Activated naive CD4-positive, alpha-beta T cell treated with anti-CD3 and anti-CD28 coated beads, Interleukin-2, amount 10 ng/mL, durations not matched to agents 7 days and 5 days (primary cell): ENCODE data around the gene MDFI.

Experiments
- CTCF ChIA-PET: fragments of 350-600 bp; sonication (Branson Sonifier 250); formaldehyde crosslinking; loops from one replicate; lab custom pipeline; 2021; ENCODE audit warnings: antibody characterized with exemption; lab: Charles Lee
- DNase-seq: peaks from one replicate; pipeline ENCODE4 v3.0.0-alpha.2; 2020
- H3K27ac Mint-ChIP-seq: one replicate; pipeline ENCODE4 v1.8.0; 2021; ENCODE audit warnings: mild to moderate bottlenecking, moderate library complexity, mixed read lengths
- H3K27me3 Mint-ChIP-seq: one replicate; pipeline ENCODE4 v1.8.0; 2021; ENCODE audit warnings: mild to moderate bottlenecking, mixed read lengths
- H3K36me3 Mint-ChIP-seq: one replicate; pipeline ENCODE4 v1.8.0; 2021; ENCODE audit warnings: mixed read lengths
- H3K4me1 Mint-ChIP-seq: one replicate; pipeline ENCODE4 v1.8.0; 2021; ENCODE audit warnings: mixed read lengths
- H3K4me3 Mint-ChIP-seq: one replicate; pipeline ENCODE4 v1.8.0; 2021; ENCODE audit warnings: mild to moderate bottlenecking, moderate library complexity, mixed read lengths
- H3K9me3 Mint-ChIP-seq: one replicate; pipeline ENCODE4 v1.8.0; 2021; ENCODE audit warnings: mixed read lengths

Gene MDFI

DNA sequence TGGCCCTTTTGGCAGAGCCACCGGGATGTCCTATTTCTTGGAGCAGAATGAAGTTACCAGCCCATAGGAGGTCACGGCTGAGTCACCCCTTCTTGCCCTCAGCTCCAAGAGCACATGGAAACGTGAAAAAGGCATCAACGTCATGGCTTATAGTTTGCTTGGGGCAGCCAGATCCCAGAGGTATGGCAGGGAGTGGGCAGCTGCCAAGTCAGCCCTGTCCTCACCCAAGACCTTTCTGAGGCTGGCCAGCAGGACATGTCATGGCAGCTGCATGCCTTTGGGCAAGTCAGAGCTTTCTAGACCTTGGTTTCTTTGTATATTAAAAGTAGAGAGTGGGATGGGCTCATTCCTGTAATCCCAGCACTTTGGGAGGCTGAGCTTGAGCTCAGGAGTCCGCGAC lies 8.2 kb upstream of the MDFI start:
- no peak overlapping the region for H3K27ac Mint-ChIP-seq
- CTCF ChIA-PET, result no interaction called here
- H3K4me3 Mint-ChIP-seq, result no peak overlapping the region
- no peak for DNase-seq
- peaks cover 9% of the 10 kb centered on the region for H3K4me1 Mint-ChIP-seq
- H3K9me3 Mint-ChIP-seq, result peaks cover 1% of the 10 kb centered on the region
- H3K36me3 Mint-ChIP-seq, result no peaks in the 10 kb centered on the region
- peaks cover 34% of the 10 kb centered on the region for H3K27me3 Mint-ChIP-seq

DNA sequence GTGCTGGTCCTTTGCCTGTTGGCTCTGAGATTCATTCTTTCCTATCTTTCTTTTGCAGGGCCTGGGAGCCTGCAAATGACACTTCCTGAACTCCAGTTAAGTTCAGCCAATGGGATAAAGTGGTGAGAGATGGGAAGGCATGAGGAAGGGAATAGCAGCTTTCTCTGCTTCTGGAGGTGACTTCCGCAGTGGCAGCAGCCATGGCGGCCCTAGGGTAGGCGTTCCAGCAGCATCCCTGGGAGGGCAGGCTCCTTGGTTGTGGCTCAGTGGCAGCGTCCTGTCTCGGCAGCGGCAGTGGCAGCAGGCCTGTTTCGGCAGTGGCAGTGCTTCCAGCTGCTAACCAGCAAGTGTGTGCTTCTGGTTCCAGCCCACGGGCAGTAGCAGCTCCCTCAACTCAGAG lies 7.3 kb upstream of the MDFI start:
- no peak overlapping the region for H3K4me3 Mint-ChIP-seq
- H3K27ac Mint-ChIP-seq, result no peak overlapping the region
- peaks cover 39% of the 10 kb centered on the region for H3K27me3 Mint-ChIP-seq
- CTCF ChIA-PET, result no interaction called here
- H3K36me3 Mint-ChIP-seq, result no peaks in the 10 kb centered on the region
- no peaks in the 10 kb centered on the region for H3K9me3 Mint-ChIP-seq
- peaks cover under 1% of the 10 kb centered on the region for H3K4me1 Mint-ChIP-seq
- DNase-seq, result no peak

DNA sequence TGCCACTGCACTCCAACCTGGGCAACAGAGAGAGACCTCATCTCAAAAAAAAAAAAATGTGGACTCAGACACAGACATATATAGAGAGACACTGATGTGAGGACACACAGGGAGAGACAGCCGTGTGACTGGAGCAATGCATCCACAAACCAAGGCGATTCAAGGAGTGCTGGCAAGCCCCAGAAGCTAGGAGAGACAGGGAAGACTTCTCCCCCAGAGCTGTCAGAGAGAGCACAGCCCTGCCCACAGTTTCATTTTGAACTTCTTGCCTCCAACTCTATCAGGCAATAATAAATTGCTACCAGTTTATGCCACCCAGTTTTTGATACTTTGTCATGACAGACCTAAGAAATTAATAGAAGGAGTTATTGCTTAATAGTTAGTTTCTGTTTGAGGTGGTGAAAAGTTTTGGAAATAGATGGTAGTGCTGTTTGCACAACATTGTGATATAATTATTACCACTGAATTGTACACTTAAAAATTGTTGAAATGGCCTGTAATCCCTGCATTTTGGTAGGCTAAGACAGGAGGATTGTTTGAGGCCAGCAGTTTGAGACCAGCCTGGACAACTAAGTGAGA lies 5.1 kb upstream of the MDFI start:
- Mint-ChIP-seq H3K27ac (no peak overlapping the region), H3K4me3 (no peak overlapping the region), H3K9me3 (no peaks in the 10 kb centered on the region), H3K4me1 (peaks cover 6% of the 10 kb centered on the region), H3K27me3 (peaks cover 56% of the 10 kb centered on the region), H3K36me3 (no peaks in the 10 kb centered on the region)
- DNase-seq, result no peak
- CTCF ChIA-PET, result interaction anchor here (1.7 kb wide), 1 partner anchor 31 kb away, joined by 5 read pairs; no protein-coding TSS in a partner anchor

DNA sequence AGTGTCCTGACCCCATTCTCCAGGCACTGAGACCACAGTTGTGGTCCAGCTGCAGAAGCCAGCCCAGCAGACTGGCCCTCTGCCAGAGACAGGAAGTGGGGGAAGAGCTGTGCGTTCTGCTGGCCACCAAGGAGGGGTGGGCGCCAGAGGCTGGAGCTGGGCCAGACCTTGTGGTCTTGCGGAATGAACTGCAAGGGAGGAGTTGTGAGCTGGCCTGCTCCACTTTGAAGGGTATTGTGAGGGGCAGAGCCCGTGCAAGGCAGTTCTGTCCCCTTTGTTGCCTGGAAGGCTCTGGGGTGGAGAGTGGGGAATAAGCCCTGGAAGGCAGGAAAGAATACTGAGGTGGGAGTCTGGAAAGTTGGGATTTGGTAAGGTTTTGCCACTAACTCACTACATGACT lies 3.6 kb upstream of the MDFI start:
- peaks cover 6% of the 10 kb centered on the region for H3K4me1 Mint-ChIP-seq
- DNase-seq, result no peak
- CTCF ChIA-PET, result no interaction called here
- H3K27me3 Mint-ChIP-seq, result peaks cover 67% of the 10 kb centered on the region
- no peak overlapping the region for H3K4me3 Mint-ChIP-seq
- H3K9me3 Mint-ChIP-seq, result no peaks in the 10 kb centered on the region
- no peak overlapping the region for H3K27ac Mint-ChIP-seq
- no peaks in the 10 kb centered on the region for H3K36me3 Mint-ChIP-seq

DNA sequence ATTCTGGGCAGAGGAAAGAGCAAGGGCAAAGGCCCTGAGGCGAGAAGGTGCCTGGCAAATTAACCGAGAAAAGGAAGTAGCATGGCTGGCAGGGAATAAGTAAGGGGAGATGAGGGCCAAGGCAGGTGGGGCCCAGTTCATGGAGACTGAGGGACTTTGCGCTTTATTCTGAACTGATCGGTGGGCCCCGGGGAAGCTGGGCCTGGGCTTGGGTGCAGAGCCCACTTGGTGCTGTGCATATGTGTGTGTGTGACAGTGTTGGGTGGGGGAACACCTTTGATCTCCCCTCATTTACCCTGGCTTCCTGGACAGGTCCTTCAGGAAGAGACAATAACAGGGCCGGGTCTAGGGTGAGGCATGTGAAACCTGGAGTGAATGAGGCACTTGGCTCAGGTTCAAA lies 2.9 kb upstream of the MDFI start:
- Mint-ChIP-seq H3K36me3 (no peaks in the 10 kb centered on the region), H3K4me1 (peaks cover 6% of the 10 kb centered on the region), H3K9me3 (no peaks in the 10 kb centered on the region), H3K4me3 (no peak overlapping the region), H3K27ac (no peak overlapping the region), H3K27me3 (peaks cover 74% of the 10 kb centered on the region)
- CTCF ChIA-PET, result no interaction called here
- DNase-seq, result no peak

DNA sequence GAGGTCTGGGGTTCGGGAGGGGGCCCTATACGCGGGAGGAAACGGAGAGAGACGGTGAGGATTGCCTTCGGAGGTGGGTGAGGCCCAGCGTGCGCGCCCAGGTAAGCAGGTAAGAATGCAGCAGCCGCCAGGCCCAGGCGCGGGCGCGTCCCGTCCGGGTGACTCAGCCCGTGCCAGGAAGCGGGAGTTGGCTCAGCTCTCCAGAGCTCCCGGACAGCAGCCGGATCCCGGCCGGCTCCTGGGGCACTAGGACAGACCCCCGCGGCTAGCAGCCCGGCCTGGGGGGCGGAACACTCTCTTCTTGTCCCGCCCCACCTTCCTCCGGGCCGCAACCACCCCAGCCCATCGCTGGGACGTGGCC lies 1.5 kb upstream of the MDFI start:
- CTCF ChIA-PET, result no interaction called here

DNA sequence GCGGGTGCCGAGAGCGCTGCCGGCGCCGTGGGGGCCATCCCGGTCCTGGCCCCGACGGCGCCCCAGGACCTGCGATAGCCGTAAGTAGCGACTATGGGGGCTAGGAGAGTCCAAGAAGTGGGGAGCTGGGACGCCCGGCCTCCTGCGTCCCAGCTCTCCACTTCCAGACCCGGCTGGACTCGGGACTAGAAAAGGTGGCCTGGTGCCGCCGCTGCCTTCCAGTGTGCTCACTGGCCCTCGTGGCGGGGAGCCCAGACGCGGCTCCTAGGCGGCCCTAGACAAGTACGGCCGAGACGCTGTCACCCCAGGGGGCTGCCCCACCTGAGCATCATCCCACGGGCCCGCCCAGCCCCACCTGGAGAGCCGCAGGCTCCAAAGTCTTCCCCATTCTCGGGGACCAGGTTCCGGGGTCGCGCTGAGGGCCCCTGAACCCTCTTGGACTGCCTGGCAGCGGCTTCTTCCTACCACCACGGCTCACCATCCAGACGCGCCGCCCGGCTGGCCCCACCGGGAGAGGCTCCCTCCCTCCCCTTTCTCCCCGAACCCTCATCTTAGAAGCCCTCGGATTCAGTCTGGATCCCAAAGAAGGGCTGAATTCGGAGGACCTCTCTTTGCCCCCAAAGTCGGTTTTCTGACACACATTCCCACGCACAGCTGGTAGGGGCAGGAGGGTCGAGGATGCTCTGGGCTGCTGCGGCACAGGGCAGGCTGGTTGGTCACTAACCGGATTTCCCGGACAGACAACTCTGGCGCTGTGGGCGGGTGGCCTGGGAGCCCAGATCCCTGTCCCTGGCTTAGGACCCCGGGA lies 870 bp upstream of the MDFI start:
- Mint-ChIP-seq H3K36me3 (no peaks in the 10 kb centered on the region), H3K27ac (no peak overlapping the region), H3K4me3 (no peak overlapping the region), H3K4me1 (peaks cover 6% of the 10 kb centered on the region), H3K9me3 (no peaks in the 10 kb centered on the region), H3K27me3 (peaks cover 94% of the 10 kb centered on the region)
- no peak for DNase-seq
- CTCF ChIA-PET, result no interaction called here

More for the DNA sequence above, 1.5 kb upstream of the MDFI start:
- Mint-ChIP-seq H3K4me1 (peaks cover 6% of the 10 kb centered on the region), H3K36me3 (no peaks in the 10 kb centered on the region), H3K27me3 (peaks cover 88% of the 10 kb centered on the region), H3K4me3 (no peak overlapping the region), H3K9me3 (no peaks in the 10 kb centered on the region), H3K27ac (no peak overlapping the region)
- no peak for DNase-seq

DNA sequence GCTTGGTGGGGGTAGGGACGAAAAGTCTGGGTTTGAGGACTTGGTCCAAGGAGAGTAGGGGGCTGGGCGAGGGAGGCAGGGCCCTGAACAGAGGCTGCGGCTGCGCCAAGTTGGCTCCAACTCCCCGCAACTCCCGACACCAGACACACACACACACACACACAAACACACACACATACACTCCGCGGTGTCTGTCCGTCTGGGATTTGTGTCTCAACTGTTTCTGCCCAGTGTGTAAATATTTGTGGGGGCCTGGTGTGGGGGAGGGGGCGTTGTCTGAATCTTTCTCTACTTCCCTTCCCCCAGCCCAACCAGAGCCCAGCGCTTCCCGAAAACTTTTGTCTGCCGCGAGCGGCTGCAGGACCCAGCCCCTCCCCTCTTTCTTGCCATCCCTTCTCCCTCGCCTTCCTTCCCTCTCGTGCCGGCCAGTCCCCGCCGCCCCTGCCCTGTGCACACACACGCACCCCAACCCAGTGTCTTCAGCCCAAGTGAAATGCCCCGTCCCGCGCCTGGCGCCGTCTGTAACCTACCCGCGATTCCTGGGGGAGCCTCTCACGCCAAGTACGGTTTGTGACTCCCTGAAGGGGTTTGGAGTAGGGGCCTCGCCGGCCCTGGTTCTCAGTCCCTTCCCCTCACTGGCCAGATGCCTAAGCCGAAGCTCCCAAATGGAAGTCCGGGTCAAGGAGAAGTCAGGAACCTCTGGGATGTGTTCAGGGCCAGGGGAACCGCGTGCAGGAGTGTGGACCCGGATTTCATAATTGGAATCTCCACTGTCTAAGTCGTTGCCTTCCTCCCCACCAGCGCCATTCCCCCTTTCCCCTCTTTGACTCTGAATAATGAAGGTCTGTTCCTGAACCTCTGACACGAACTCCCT lies 904 bp downstream of the MDFI start:
- H3K9me3 Mint-ChIP-seq, result no peaks in the 10 kb centered on the region
- H3K4me3 Mint-ChIP-seq, result no peak overlapping the region
- H3K4me1 Mint-ChIP-seq, result peaks cover 6% of the 10 kb centered on the region
- CTCF ChIA-PET, result interaction anchor here (1.0 kb wide), 1 partner anchor 36 kb away, joined by 4 read pairs; no protein-coding TSS in a partner anchor
- H3K36me3 Mint-ChIP-seq, result no peaks in the 10 kb centered on the region
- DNase-seq, result no peak
- no peak overlapping the region for H3K27ac Mint-ChIP-seq
- H3K27me3 Mint-ChIP-seq, result peaks cover 100% of the 10 kb centered on the region

DNA sequence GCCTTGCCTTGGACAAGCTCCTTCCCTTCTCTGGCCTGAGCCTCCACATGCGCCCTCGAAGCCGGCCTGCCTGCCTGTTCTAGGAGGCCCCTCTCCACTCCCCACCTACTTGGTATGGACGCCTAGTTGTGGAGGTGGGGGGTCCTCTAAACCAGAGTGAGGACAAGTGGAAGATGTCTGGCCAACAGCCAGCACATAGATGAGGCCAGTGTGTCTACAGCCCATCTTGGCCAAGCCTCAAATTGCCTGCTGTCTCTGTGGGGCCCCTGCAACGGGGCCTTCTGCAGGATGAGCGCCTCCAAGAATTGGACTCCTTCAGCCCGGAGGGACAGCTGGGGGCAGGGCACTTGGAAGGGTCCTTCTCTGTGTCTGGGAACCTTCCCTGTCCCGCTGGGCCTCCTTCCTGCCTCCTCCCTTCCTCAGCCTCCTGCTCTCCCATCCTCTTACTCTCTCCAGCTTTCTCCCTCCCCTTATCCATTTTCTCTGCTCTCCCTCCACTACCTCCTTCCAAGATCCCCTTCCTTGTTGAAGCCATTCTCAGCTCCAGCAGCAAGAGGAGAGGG lies 1.6 kb downstream of the MDFI start:
- Mint-ChIP-seq H3K4me3 (no peak overlapping the region), H3K36me3 (no peaks in the 10 kb centered on the region), H3K9me3 (no peaks in the 10 kb centered on the region), H3K27ac (no peak overlapping the region), H3K4me1 (peaks cover 6% of the 10 kb centered on the region), H3K27me3 (peaks cover 100% of the 10 kb centered on the region)
- CTCF ChIA-PET, result interaction anchor here (1.0 kb wide), 1 partner anchor 37 kb away, joined by 4 read pairs; no protein-coding TSS in a partner anchor
- DNase-seq, result no peak

DNA sequence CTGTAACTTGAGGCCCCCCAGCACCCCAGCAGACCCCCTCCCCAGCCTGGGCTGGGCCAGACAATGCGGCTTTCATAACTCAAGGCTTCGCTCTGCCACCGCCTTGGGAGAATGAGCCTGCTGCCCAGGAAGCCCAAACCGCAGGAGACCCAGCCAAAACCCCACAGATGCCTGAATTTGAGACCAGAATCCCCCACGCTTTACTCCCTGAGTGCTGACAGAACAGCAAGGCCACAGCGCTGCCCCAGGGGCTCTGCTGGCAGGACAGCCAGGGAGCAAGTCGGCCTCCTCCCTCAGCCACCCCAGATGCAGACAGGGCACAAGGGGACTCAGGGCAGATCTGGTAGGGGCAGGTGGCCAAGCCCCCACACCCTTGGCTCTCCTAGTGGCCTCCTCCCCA lies 2.2 kb downstream of the MDFI start:
- no peak overlapping the region for H3K4me3 Mint-ChIP-seq
- peaks cover 97% of the 10 kb centered on the region for H3K27me3 Mint-ChIP-seq
- CTCF ChIA-PET, result interaction anchor here (1.0 kb wide), 1 partner anchor 38 kb away, joined by 4 read pairs; no protein-coding TSS in a partner anchor
- H3K27ac Mint-ChIP-seq, result no peak overlapping the region
- H3K4me1 Mint-ChIP-seq, result peaks cover 6% of the 10 kb centered on the region
- H3K9me3 Mint-ChIP-seq, result no peaks in the 10 kb centered on the region
- H3K36me3 Mint-ChIP-seq, result no peaks in the 10 kb centered on the region
- DNase-seq, result no peak

DNA sequence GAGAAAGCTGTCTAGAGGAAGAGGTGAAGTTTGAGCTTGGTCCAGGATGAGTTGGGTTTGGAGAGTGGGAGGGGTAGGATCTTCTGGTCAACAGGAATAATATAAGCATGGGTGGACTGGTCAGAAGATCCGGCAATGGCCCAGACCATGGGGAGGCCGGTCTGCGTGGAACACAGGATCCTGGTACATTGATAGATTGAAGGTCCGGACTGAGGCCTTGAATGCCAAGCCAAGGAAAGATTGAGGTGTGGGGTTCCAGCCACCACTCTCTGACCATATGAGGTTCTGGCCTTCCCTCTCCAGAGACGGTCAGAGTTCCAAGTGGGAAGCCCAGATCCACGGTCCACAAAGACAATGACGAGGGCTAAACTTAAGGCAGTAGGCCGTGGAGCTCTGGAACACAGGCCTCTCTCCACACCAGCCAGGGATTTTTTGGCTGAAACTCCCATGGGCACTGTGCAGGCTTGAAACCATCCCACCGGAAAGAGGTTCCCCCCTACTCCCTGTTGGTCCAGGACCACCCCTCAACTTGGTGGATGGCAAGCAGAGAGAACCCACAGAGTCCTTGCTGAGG lies 3.2 kb downstream of the MDFI start:
- DNase-seq, result no peak
- Mint-ChIP-seq H3K36me3 (no peaks in the 10 kb centered on the region), H3K9me3 (no peaks in the 10 kb centered on the region), H3K4me1 (peaks cover 6% of the 10 kb centered on the region), H3K4me3 (no peak overlapping the region), H3K27ac (no peak overlapping the region), H3K27me3 (peaks cover 95% of the 10 kb centered on the region)
- CTCF ChIA-PET, result no interaction called here

DNA sequence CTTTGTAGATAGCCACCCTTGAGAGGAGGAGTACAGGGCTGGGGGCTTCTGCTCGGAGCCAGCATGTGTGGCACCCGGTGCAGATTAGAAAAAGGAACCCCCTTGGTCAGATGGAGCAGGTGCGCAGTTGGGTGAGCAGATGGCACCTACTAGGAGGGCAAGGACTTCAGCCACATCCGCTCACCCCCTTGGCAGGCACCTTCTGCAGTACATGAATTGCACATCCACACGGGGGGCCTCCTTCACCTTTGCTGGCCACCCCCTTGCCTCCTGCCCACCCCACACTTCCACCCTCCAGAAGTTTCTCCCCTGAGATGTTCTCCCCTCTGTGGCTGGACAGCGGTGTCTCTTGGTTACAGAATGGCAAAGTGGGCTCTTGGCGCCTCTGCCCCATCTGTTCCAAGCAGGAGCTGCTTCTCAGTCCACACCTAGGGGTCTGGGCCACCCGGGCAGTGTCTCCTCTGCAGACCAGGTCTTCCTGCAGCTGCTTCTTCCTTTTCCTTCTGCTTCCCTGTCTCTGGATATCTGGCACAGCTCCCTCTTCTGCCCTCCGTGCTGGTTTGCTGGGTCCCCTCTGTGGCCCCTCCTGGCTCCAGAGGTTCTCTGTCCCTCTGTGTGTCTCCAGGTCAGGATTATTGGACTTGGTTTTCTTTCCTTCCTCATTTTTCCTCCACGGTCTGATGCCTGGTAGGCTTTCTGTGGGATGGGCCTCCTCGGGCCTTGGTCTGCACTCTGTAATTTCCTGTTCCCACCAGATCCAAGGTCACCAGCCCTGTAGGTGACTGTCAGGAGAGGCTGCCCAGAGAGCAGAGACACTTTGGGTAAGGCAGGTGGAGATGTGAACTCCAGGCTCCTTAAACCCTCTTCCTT lies 4.1 kb downstream of the MDFI start:
- peaks cover 92% of the 10 kb centered on the region for H3K27me3 Mint-ChIP-seq
- CTCF ChIA-PET, result no interaction called here
- no peak overlapping the region for H3K4me3 Mint-ChIP-seq
- no peaks in the 10 kb centered on the region for H3K36me3 Mint-ChIP-seq
- no peak for DNase-seq
- H3K27ac Mint-ChIP-seq, result no peak overlapping the region
- no peaks in the 10 kb centered on the region for H3K9me3 Mint-ChIP-seq
- peaks cover 4% of the 10 kb centered on the region for H3K4me1 Mint-ChIP-seq
